ENCODE measurements around the gene MYO1A. TPM values are rescaled to one million over a fixed set of nuclear protein-coding genes. Genes with fewer than 3 reads are reported as not detected.
"Not testable (repeated sequence)": the region's sequence is repeated elsewhere in the genome, so short reads cannot be mapped to it uniquely, and the experiment has no call there.

The MYO1A gene
- total RNA-seq, 2 experiments from 2014 or later: 1.4 to 2.9 TPM

DNA sequence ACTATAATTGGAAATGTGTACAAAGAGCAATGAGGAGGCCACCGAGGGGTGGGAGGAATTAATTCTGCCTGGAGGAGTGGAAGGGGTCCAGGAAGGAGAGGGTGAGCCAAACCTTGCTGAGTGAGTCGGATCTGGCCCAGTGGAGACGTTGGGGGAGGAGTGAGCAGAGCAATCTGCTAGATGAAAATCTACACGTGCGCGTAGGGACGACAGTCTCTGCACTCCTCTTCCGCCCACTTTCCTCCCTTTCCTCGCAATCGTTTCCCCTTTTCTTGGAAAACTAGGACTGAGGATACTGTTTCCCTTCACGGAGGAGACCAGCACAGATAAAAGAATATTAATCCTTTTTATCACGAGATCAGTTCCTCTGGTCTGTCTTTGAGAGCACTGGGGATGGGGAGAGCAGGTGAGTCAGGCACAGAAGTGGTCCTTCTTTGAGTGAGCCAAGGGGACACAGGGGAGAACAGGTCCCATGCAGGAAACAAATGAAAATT lies 36.1 kb upstream of the MYO1A start:
- CTCF ChIA-PET: interaction anchor here (0.8 to 1.4 kb wide), 4 partner anchors 8 to 26 kb away, joined by 3 to 6 read pairs (median 4); partner anchors contain the start of genes NEMP1 and STAT6
- Mint-ChIP-seq H3K27ac (peak overlapping the region; percentile 95), H3K36me3 (ENCODE audit: low read depth) (no peaks in the 10 kb centered on the region), H3K27me3 (no peaks in the 10 kb centered on the region), H3K4me3 (peak overlapping the region; percentile 82), H3K4me1 (peaks cover 47% of the 10 kb centered on the region), H3K9me3 (no peaks in the 10 kb centered on the region)
- peak; percentile 30 for DNase-seq
- POLR2A ChIA-PET: no interaction called here

DNA sequence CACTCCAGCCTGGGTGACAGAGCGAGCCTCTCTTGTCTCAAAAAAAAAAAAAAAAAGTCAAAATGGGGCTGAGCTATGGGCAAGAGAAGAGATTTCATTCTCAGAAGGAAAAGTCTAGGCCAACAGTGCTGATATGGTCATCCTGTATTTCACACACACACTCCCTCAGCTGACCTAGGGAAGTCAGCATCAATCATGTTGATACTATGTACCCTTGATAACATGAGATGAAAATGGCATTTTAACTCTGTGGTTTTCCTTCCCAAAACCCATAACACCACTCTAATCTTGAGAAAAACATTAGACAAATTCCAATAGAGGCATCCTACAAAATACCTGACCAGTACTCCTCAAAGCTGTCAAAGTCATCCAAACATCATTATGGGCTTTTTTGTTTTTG lies 30.9 kb upstream of the MYO1A start:
- ChIA-PET CTCF (interaction anchor here (0.5 to 4.2 kb wide), 4 partner anchors 12 to 813 kb away, joined by 3 to 21 read pairs (median 8); partner anchors contain the start of gene STAT6), POLR2A (no interaction called here)
- peaks cover 34% of the 10 kb centered on the region for H3K4me1 Mint-ChIP-seq
- H3K9me3 Mint-ChIP-seq: no peaks in the 10 kb centered on the region
- peak overlapping the region; percentile 41 for H3K27ac Mint-ChIP-seq
- H3K27me3 Mint-ChIP-seq: no peaks in the 10 kb centered on the region
- H3K36me3 Mint-ChIP-seq (ENCODE audit: low read depth): peaks cover 9% of the 10 kb centered on the region
- no peak for DNase-seq
- no peak overlapping the region for H3K4me3 Mint-ChIP-seq

DNA sequence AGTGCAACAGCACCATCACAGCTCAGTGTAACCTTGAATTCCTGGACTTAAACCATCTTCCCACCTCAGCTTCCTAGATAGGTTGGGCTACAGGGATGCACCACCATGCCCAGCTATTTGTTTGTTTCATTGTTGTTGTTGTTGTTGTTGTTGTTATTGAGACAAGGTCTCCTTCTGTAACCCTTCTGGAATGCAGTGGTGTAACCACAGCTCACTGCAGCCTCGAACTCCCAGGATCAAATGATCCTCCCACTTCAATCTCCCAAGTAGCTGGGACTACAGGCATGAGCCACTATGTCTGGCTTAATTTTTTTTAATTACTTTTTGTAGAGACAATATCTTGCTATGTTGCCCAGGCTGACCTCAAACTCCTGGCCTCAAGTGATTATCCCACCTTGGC lies 29.9 kb upstream of the MYO1A start:
- Mint-ChIP-seq H3K4me1 (peaks cover 24% of the 10 kb centered on the region), H3K9me3 (no peaks in the 10 kb centered on the region), H3K4me3 (no peak overlapping the region), H3K36me3 (ENCODE audit: low read depth) (peaks cover 9% of the 10 kb centered on the region), H3K27ac (peak overlapping the region; percentile 99), H3K27me3 (no peaks in the 10 kb centered on the region)
- ChIA-PET POLR2A (interaction anchor here (1.5 to 2.2 kb wide), 2 partner anchors 8 to 32 kb away, joined by 7 to 8 read pairs; partner anchors contain the start of gene STAT6), CTCF (interaction anchor here (0.8 to 4.2 kb wide), 13 partner anchors 8 to 159 kb away, joined by 3 to 21 read pairs (median 6); partner anchors contain the start of genes NAB2 and STAT6)
- no peak for DNase-seq

DNA sequence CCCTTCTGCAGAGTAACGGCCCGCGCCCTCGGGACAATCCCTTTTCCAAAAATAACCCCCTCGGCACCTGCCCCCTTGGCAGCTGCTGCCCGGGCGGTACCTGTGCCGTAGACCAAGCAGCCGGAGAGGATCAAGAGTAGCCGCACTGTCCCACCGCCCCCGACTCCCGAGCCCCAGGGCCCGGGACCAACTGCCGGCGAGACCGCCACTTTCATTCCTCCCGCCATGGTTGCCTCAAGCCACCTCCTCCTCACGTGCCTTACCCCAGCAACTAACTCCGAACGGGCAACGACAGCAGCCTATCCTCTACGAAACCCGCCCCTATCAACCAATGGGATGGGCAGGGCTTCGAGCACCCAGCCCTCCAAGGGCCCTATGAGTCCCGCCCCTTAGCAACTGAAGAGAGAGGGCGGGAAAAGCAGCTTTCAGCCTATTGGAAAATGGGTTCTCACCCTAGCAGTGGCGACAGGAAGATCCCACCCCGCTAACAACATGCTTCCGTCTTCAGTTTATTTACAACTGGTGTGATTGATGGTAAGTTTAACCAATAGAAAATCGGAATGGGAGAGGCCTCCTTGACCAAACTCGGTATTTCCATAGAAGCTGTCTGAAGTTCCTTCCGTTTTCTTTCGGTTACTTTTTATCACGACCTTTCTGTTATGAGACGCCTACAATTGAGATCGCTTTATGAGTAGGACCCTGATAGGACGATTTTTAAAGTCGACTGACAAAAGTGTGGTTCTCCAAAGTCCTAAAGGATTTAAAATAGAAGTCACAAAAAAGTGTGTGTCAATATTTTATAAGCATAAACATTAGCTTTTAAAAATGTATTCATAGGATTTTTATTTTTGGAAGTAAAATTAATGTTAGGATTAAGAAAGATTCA lies 28.8 kb upstream of the MYO1A start, which contains the start of gene NEMP1:
NEMP1 (minus strand) TSS at position 273 of the 886 bp plus-strand sequence; CDS start at position 227, 46 bp downstream.
- CTCF ChIA-PET: interaction anchor here (0.9 to 4.2 kb wide), 14 partner anchors 8 to 160 kb away, joined by 3 to 21 read pairs (median 6); partner anchors contain the start of genes NAB2 and STAT6
- no peaks in the 10 kb centered on the region for H3K27me3 Mint-ChIP-seq
- no peaks in the 10 kb centered on the region for H3K9me3 Mint-ChIP-seq
- H3K4me1 Mint-ChIP-seq: peaks cover 28% of the 10 kb centered on the region
- peaks cover 12% of the 10 kb centered on the region for H3K36me3 Mint-ChIP-seq (ENCODE audit: low read depth)
- peak within 1 kb of the TSS; percentile 97 for H3K4me3 Mint-ChIP-seq
- peak within 1 kb of the TSS; percentile 99 for H3K27ac Mint-ChIP-seq
- POLR2A ChIA-PET: interaction anchor here (0.8 to 2.2 kb wide), 4 partner anchors 9 to 33 kb away, joined by 4 to 8 read pairs (median 6); partner anchors contain the start of gene STAT6
- DNase-seq: peak; percentile 99

DNA sequence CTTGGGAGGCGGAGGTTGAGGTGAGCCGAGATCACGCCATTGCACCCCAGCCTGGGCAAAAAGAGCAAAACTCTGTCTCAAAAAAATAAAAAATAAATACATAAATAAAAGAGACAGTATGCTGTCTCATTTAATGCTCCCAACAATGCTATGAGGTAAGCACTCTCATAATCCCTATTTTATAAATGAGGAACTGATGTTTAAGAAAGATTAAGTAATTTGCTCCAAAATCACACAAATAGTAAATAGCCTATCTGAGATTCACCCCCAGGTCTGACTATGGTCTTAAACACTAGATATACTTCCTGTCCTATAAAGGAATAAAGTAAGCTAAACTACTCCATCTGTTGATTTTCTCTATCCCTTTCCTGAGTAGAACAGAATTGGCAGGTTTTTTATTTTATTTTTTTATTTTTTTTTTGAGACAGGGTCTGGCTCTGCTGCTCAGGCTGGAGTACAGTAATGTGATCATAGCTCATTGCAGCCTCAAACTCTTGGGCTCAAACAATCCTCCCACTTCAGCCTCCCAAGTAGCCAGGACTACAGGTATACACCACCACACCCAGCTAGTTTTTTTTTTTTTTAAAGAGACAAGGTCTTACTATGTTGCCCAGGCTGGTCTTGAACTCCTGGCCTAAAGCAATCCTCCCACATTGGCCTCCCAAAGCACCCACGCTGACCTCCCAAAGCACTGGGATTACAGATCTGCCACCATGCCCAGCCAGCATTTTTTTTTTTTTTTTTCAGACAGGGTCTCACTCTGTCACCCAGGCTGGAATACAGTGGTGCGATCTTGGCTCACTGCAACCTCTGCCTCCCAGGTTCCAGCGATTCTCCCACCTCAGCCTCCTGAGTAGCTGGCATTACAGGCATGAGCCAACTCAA lies 23.9 kb upstream of the MYO1A start:
- POLR2A ChIA-PET: interaction anchor here (0.6 to 1.3 kb wide), 4 partner anchors 15 to 320 kb away, joined by 3 to 6 read pairs (median 5); no protein-coding TSS in a partner anchor
- Mint-ChIP-seq H3K36me3 (ENCODE audit: low read depth) (peaks cover 43% of the 10 kb centered on the region), H3K27ac (peak overlapping the region; percentile 62), H3K4me1 (peaks cover 42% of the 10 kb centered on the region)
- CTCF ChIA-PET: interaction anchor here (0.6 to 9.3 kb wide), 7 partner anchors 16 to 72 kb away, joined by 3 to 98 read pairs (median 4); partner anchors contain the start of genes NAB2 and STAT6
- H3K4me3 Mint-ChIP-seq, DNase-seq, H3K9me3 Mint-ChIP-seq, H3K27me3 Mint-ChIP-seq: not testable (repeated sequence)

DNA sequence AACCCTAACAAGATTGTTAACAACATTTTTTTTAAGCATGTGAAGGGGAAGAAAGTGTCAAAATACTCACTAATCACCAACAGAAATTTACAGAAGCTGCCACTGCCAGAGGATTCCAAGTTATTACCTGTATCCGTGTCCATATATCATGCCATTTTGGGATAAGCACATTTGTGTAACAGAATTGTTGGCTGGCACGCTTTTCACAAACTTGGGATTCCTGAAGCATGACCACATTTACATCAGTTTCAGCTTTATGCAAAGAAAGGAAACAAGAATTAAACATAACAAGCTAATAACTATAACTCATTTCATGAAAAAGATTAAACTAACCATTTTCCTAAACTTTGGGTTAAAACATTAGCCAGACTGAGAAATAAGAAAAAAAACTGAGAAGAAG lies 22.7 kb upstream of the MYO1A start:
- H3K36me3 Mint-ChIP-seq (ENCODE audit: low read depth): peaks cover 52% of the 10 kb centered on the region
- no peak overlapping the region for H3K27ac Mint-ChIP-seq
- peaks cover 43% of the 10 kb centered on the region for H3K4me1 Mint-ChIP-seq
- ChIA-PET POLR2A (interaction anchor here (0.6 to 1.3 kb wide), 3 partner anchors 16 to 324 kb away, joined by 3 to 6 read pairs (median 4); no protein-coding TSS in a partner anchor), CTCF (interaction anchor here (1.9 to 9.3 kb wide), 3 partner anchors 38 to 68 kb away, joined by 3 to 98 read pairs (median 6); partner anchors contain the start of gene STAT6)
- no peak for DNase-seq
- H3K9me3 Mint-ChIP-seq: peaks cover 2% of the 10 kb centered on the region
- no peak overlapping the region for H3K4me3 Mint-ChIP-seq
- H3K27me3 Mint-ChIP-seq: no peaks in the 10 kb centered on the region

DNA sequence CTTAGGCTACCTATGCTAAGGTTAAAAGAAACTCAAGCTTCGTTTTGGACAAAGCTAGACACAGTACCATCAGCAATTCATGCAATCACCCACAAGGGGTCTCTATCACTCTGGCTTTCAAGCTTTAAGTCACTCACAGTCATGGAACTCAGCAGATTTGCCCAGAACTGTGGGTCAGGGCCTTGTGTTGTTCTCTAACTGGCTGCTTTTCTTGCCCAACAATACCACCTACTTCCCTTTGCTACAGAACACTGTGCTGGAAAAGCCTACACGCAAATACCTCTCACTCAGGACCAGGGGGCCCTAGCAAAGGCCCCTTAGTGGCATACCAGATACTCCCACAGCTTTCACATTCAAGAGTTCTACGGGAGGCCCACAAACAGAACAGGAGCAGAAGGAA lies 19.6 kb upstream of the MYO1A start:
- H3K9me3 Mint-ChIP-seq: peaks cover 5% of the 10 kb centered on the region
- peaks cover 62% of the 10 kb centered on the region for H3K36me3 Mint-ChIP-seq (ENCODE audit: low read depth)
- POLR2A ChIA-PET: interaction anchor here (1.0 to 2.0 kb wide), 2 partner anchors 9 to 42 kb away, joined by 6 to 19 read pairs; partner anchors contain the start of genes NEMP1 and STAT6
- CTCF ChIA-PET: interaction anchor here (0.6 to 9.3 kb wide), 21 partner anchors 9 to 441 kb away, joined by 3 to 98 read pairs (median 6); partner anchors contain the start of genes MYO1A, NAB2, NEMP1 and STAT6
- peak; percentile 79 for DNase-seq
- H3K4me1 Mint-ChIP-seq: peaks cover 51% of the 10 kb centered on the region
- H3K27ac Mint-ChIP-seq: peak overlapping the region; percentile 86
- no peak overlapping the region for H3K4me3 Mint-ChIP-seq
- no peaks in the 10 kb centered on the region for H3K27me3 Mint-ChIP-seq

DNA sequence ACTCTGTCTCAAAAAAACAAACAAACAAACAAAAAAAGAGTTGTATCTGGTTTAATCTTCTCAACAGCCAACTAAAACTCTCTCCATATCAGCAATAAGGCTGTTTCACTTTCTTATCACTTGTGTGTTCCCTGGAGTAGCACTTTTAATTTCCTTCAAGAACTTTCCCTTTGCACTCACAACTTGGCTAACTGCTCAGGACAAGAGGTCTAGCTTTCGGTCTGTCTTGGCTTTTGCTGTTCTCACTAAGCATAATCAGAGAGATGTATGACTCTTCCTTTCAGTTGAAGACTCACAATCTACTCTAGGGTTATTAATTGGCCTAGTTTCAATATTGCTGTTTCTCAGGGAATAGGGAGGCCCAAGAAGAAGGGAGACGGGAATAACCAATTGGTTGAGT lies 16.3 kb upstream of the MYO1A start:
- peaks cover 58% of the 10 kb centered on the region for H3K4me1 Mint-ChIP-seq
- ChIA-PET CTCF (interaction anchor here (0.7 to 2.8 kb wide), 6 partner anchors 13 to 343 kb away, joined by 3 to 24 read pairs (median 5); partner anchors contain the start of genes NEMP1 and STAT6), POLR2A (interaction anchor here (2.4 kb wide), 1 partner anchor 46 kb away, joined by 10 read pairs; the partner anchor contains the start of gene STAT6)
- no peak overlapping the region for H3K4me3 Mint-ChIP-seq
- H3K27me3 Mint-ChIP-seq: no peaks in the 10 kb centered on the region
- H3K9me3 Mint-ChIP-seq: peaks cover 5% of the 10 kb centered on the region
- peaks cover 72% of the 10 kb centered on the region for H3K36me3 Mint-ChIP-seq (ENCODE audit: low read depth)
- DNase-seq: no peak
- peak overlapping the region; percentile 52 for H3K27ac Mint-ChIP-seq

DNA sequence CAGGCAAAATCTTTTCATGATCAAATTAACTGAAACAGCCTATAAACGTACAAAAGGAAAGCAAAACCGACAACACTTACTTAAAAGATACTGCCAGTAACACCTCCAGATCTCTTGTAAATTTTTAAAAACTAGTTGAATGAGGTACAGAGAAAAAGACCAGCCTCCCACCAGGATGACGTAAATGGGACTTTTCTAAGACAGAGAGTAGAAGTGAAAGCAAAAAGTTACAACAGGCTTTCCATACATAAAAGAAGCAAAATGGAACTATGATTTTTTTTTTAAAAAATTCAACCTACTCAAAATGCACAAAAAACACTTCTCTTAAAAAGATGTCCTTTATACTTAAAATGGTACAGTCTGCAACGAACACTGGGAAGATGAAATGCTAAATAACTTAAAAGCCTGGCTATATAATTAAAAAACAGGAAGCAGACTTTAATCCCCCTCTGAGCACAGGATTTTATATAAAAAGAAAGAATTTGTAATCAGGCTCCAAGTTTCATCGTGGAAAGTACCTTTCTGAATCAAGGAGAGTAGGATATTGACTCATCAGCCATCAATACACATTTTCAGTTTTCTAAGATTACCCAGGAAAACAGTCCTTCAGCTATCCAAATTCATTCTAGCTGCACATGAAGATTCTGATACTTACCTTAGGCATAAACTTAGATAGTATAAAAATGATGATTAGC lies 14.2 kb upstream of the MYO1A start:
- Mint-ChIP-seq H3K27ac (peak overlapping the region; percentile 96), H3K4me1 (peaks cover 42% of the 10 kb centered on the region), H3K9me3 (peaks cover 5% of the 10 kb centered on the region), H3K36me3 (ENCODE audit: low read depth) (peaks cover 69% of the 10 kb centered on the region), H3K4me3 (peak overlapping the region; percentile 73), H3K27me3 (no peaks in the 10 kb centered on the region)
- ChIA-PET CTCF (interaction anchor here (2.2 to 2.8 kb wide), 4 partner anchors 15 to 48 kb away, joined by 8 to 24 read pairs (median 12); partner anchors contain the start of genes NEMP1 and STAT6), POLR2A (interaction anchor here (0.6 to 2.4 kb wide), 3 partner anchors 13 to 64 kb away, joined by 3 to 10 read pairs (median 4); partner anchors contain the start of gene STAT6)
- DNase-seq: peak; percentile 78

DNA sequence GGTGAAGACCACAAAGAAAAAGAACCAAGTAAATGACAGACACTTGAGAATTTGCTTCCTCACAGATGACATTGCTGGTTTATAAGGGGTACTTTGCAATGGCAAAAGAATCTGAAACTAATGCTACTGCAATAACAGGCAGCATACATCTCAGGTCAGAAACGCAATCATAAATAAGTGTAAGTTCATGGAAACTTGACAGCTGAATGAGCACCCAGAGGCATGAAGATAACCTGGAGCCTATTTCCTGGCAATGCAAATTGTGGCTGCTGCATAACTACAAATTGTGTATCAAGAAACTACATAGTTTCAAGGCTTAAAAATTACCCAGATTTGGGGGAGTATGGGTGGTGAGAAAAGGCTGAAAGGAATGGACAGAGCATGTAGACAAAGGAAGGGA lies 8.5 kb upstream of the MYO1A start:
- POLR2A ChIA-PET: no interaction called here
- H3K27ac Mint-ChIP-seq: no peak overlapping the region
- CTCF ChIA-PET: interaction anchor here (0.9 to 2.4 kb wide), 5 partner anchors 10 to 66 kb away, joined by 3 to 6 read pairs (median 4); no protein-coding TSS in a partner anchor

More for the DNA sequence above, 8.5 kb upstream of the MYO1A start:
- Mint-ChIP-seq H3K36me3 (ENCODE audit: low read depth) (peaks cover 71% of the 10 kb centered on the region), H3K27me3 (no peaks in the 10 kb centered on the region), H3K9me3 (no peaks in the 10 kb centered on the region), H3K4me3 (no peak overlapping the region), H3K4me1 (peaks cover 22% of the 10 kb centered on the region)
- DNase-seq: no peak
